ENCODE results near the gene CISH.

Gene CISH

GRCh38 chr3:50572801-50573371 is 38.7 kb downstream of the CISH start:
- Histone ChIP-seq H3K9ac (ENCODE audit: low read length) (peak overlapping the region; percentile 0), H2BK12ac (ENCODE audit: low read length in 2 of 2) (no peak overlapping the region), H3K4me2 (ENCODE audit: low read length, poor library complexity, severe bottlenecking) (no peak overlapping the region), H3K27ac (ENCODE audit: low read length, poor library complexity, severe bottlenecking) (no peak overlapping the region), H3K79me1 (replicated peaks; ENCODE audit: low read length, poor library complexity, severe bottlenecking) (peaks cover 13% of the 10 kb centered on the region), H2AFZ (ENCODE audit: low read depth, low read length) (no peak overlapping the region), H2BK120ac (ENCODE audit: low read depth, low read length) (no peak overlapping the region), H3K4me1 (ENCODE audit: control insufficient read depth, insufficient read depth, low read depth, low read length) (peaks cover 11% of the 10 kb centered on the region), H3K4ac (ENCODE audit: low read depth in 1 of 2, low read length in 2 of 2) (no peak overlapping the region), H3K36me3 (ENCODE audit: control insufficient read depth in 1 of 2, insufficient read depth in 2 of 2, low read depth in 1 of 2, low read length in 2 of 2) (peaks cover 37 to 43% of the 10 kb centered on the region in 2 experiments), H2BK5ac (ENCODE audit: low read depth, low read length, poor library complexity, severe bottlenecking) (no peak overlapping the region), H3K23ac (ENCODE audit: low read length in 2 of 2) (no peak overlapping the region), H2AK5ac (ENCODE audit: low read length, severe bottlenecking) (peak overlapping the region; percentile 1), H3K27me3 (ENCODE audit: control insufficient read depth in 1 of 2, insufficient read depth in 1 of 2, low read length in 2 of 2) (no peaks in the 10 kb centered on the region), H2BK15ac (ENCODE audit: low read depth, poor library complexity, severe bottlenecking) (no peak overlapping the region), H3K9me3 (ENCODE audit: control insufficient read depth, low read length) (no peaks in the 10 kb centered on the region), H3K18ac (ENCODE audit: low read depth in 1 of 2, low read length in 2 of 2) (no peak overlapping the region), H4K91ac (ENCODE audit: low read length) (peak overlapping the region; percentile 18), H3K14ac (ENCODE audit: low read length in 2 of 2) (no peak overlapping the region), H3K4me3 (ENCODE audit: insufficient read depth in 1 of 2, low read depth in 1 of 2, low read length in 2 of 2) (no peak overlapping the region), H4K8ac (ENCODE audit: low read length) (no peak overlapping the region)
- no peak for DNase-seq
- WGBS: 91% methylated on average over 3 of the region's 4 CpGs

- H3K4me3 ChIP-seq (ENCODE audit: insufficient read depth in 1 of 2, low read depth in 1 of 2, low read length in 2 of 2): no peak overlapping the region
- peaks cover 13% of the 10 kb centered on the region for H3K79me1 ChIP-seq (replicated peaks; ENCODE audit: low read length, poor library complexity, severe bottlenecking)
- H2BK120ac ChIP-seq (ENCODE audit: low read depth, low read length): no peak overlapping the region
- H3K4me1 ChIP-seq (ENCODE audit: control insufficient read depth, insufficient read depth, low read depth, low read length): peaks cover 15% of the 10 kb centered on the region
- 32% methylated on average over 1 of the region's 1 CpG for WGBS
- peak overlapping the region in 1 of 2 experiments; percentile 78 for H2BK12ac ChIP-seq (ENCODE audit: low read length in 2 of 2)
- H3K27ac ChIP-seq (ENCODE audit: low read length, poor library complexity, severe bottlenecking): no peak overlapping the region
- no peak overlapping the region for H3K23ac ChIP-seq (ENCODE audit: low read length in 2 of 2)
- H2AFZ ChIP-seq (ENCODE audit: low read depth, low read length): no peak overlapping the region
- no peak overlapping the region for H3K14ac ChIP-seq (ENCODE audit: low read length in 2 of 2)
- H4K8ac ChIP-seq (ENCODE audit: low read length): no peak overlapping the region
- peak overlapping the region; percentile 0 for H3K9ac ChIP-seq (ENCODE audit: low read length)
- peak overlapping the region; percentile 62 for H2AK5ac ChIP-seq (ENCODE audit: low read length, severe bottlenecking)
- DNase-seq: peak; percentile 77
- H2BK15ac ChIP-seq (ENCODE audit: low read depth, poor library complexity, severe bottlenecking): no peak overlapping the region
- H3K4me2 ChIP-seq (ENCODE audit: low read length, poor library complexity, severe bottlenecking): no peak overlapping the region
- peak overlapping the region; percentile 18 for H4K91ac ChIP-seq (ENCODE audit: low read length)
- H2BK5ac ChIP-seq (ENCODE audit: low read depth, low read length, poor library complexity, severe bottlenecking): no peak overlapping the region
- H3K18ac ChIP-seq (ENCODE audit: low read depth in 1 of 2, low read length in 2 of 2): peak overlapping the region in 1 of 2 experiments; percentile 23
- no peaks in the 10 kb centered on the region for H3K9me3 ChIP-seq (ENCODE audit: control insufficient read depth, low read length)
- no peaks in the 10 kb centered on the region for H3K27me3 ChIP-seq (ENCODE audit: control insufficient read depth in 1 of 2, insufficient read depth in 1 of 2, low read length in 2 of 2)
- H3K4ac ChIP-seq (ENCODE audit: low read depth in 1 of 2, low read length in 2 of 2): no peak overlapping the region
- H3K36me3 ChIP-seq (ENCODE audit: control insufficient read depth in 1 of 2, insufficient read depth in 2 of 2, low read depth in 1 of 2, low read length in 2 of 2): peaks cover 30 to 36% of the 10 kb centered on the region in 2 experiments
Observed at GRCh38 chr3:50572158-50572557, 39.4 kb downstream of the CISH start.

- no peak for DNase-seq
- no peak overlapping the region for H3K14ac ChIP-seq (ENCODE audit: low read length in 2 of 2)
- H2BK120ac ChIP-seq (ENCODE audit: low read depth, low read length): no peak overlapping the region
Observed at GRCh38 chr3:50571486-50571885, 40.1 kb downstream of the CISH start.

GRCh38 chr3:50570508-50571279 is 40.9 kb downstream of the CISH start:
- Histone ChIP-seq H2AFZ (ENCODE audit: low read depth, low read length) (no peak overlapping the region), H3K9me3 (ENCODE audit: control insufficient read depth, low read length) (no peaks in the 10 kb centered on the region), H3K23ac (ENCODE audit: low read length in 2 of 2) (no peak overlapping the region), H2BK15ac (ENCODE audit: low read depth, poor library complexity, severe bottlenecking) (peak overlapping the region; percentile 6), H3K36me3 (ENCODE audit: control insufficient read depth in 1 of 2, insufficient read depth in 2 of 2, low read depth in 1 of 2, low read length in 2 of 2) (peaks cover 24 to 30% of the 10 kb centered on the region in 2 experiments), H2BK120ac (ENCODE audit: low read depth, low read length) (no peak overlapping the region), H3K27ac (ENCODE audit: low read length, poor library complexity, severe bottlenecking) (no peak overlapping the region), H2BK5ac (ENCODE audit: low read depth, low read length, poor library complexity, severe bottlenecking) (no peak overlapping the region), H3K4ac (ENCODE audit: low read depth in 1 of 2, low read length in 2 of 2) (no peak overlapping the region), H3K79me1 (replicated peaks; ENCODE audit: low read length, poor library complexity, severe bottlenecking) (peaks cover 13% of the 10 kb centered on the region), H3K18ac (ENCODE audit: low read depth in 1 of 2, low read length in 2 of 2) (no peak overlapping the region), H2BK12ac (ENCODE audit: low read length in 2 of 2) (no peak overlapping the region), H3K4me1 (ENCODE audit: control insufficient read depth, insufficient read depth, low read depth, low read length) (peaks cover 21% of the 10 kb centered on the region), H4K8ac (ENCODE audit: low read length) (peak overlapping the region; percentile 59), H3K4me2 (ENCODE audit: low read length, poor library complexity, severe bottlenecking) (no peak overlapping the region), H4K91ac (ENCODE audit: low read length) (peak overlapping the region; percentile 52), H3K27me3 (ENCODE audit: control insufficient read depth in 1 of 2, insufficient read depth in 1 of 2, low read length in 2 of 2) (no peaks in the 10 kb centered on the region), H3K14ac (ENCODE audit: low read length in 2 of 2) (no peak overlapping the region), H3K9ac (ENCODE audit: low read length) (peak overlapping the region; percentile 97), H3K4me3 (ENCODE audit: insufficient read depth in 1 of 2, low read depth in 1 of 2, low read length in 2 of 2) (peak overlapping the region in 1 of 2 experiments; percentile 88), H2AK5ac (ENCODE audit: low read length, severe bottlenecking) (no peak overlapping the region)
- WGBS: 95% methylated on average over 5 of the region's 5 CpGs
- DNase-seq: no peak

More at GRCh38 chr3:50571486-50571885, 40.1 kb downstream of the CISH start:
- no peak overlapping the region for H2AK5ac ChIP-seq (ENCODE audit: low read length, severe bottlenecking)
- H2BK5ac ChIP-seq (ENCODE audit: low read depth, low read length, poor library complexity, severe bottlenecking): no peak overlapping the region
- no peak overlapping the region for H3K4me3 ChIP-seq (ENCODE audit: insufficient read depth in 1 of 2, low read depth in 1 of 2, low read length in 2 of 2)
- no peak overlapping the region for H3K27ac ChIP-seq (ENCODE audit: low read length, poor library complexity, severe bottlenecking)
- H4K91ac ChIP-seq (ENCODE audit: low read length): no peak overlapping the region
- H3K4ac ChIP-seq (ENCODE audit: low read depth in 1 of 2, low read length in 2 of 2): no peak overlapping the region
- H3K23ac ChIP-seq (ENCODE audit: low read length in 2 of 2): no peak overlapping the region
- H3K4me2 ChIP-seq (ENCODE audit: low read length, poor library complexity, severe bottlenecking): no peak overlapping the region
- H3K4me1 ChIP-seq (ENCODE audit: control insufficient read depth, insufficient read depth, low read depth, low read length): peaks cover 21% of the 10 kb centered on the region
- H3K9me3 ChIP-seq (ENCODE audit: control insufficient read depth, low read length): no peaks in the 10 kb centered on the region
- H3K9ac ChIP-seq (ENCODE audit: low read length): no peak overlapping the region
- no peak overlapping the region for H4K8ac ChIP-seq (ENCODE audit: low read length)
- no peak overlapping the region for H2BK15ac ChIP-seq (ENCODE audit: low read depth, poor library complexity, severe bottlenecking)
- peaks cover 25 to 30% of the 10 kb centered on the region in 2 experiments for H3K36me3 ChIP-seq (ENCODE audit: control insufficient read depth in 1 of 2, insufficient read depth in 2 of 2, low read depth in 1 of 2, low read length in 2 of 2)
- no peaks in the 10 kb centered on the region for H3K27me3 ChIP-seq (ENCODE audit: control insufficient read depth in 1 of 2, insufficient read depth in 1 of 2, low read length in 2 of 2)
- H2BK12ac ChIP-seq (ENCODE audit: low read length in 2 of 2): no peak overlapping the region
- H3K18ac ChIP-seq (ENCODE audit: low read depth in 1 of 2, low read length in 2 of 2): no peak overlapping the region
- no peak overlapping the region for H2AFZ ChIP-seq (ENCODE audit: low read depth, low read length)
- 90% methylated on average over 4 of the region's 4 CpGs for WGBS
- H3K79me1 ChIP-seq (replicated peaks; ENCODE audit: low read length, poor library complexity, severe bottlenecking): peaks cover 13% of the 10 kb centered on the region

Data from mesenchymal stem cell (in vitro differentiated cells and primary cell).